Measurements from ENCODE around the gene PCBP3.

GRCh38 chr21:45834026-45834715, 190.6 kb downstream of the PCBP3 start:
- no peak for TF ChIP-seq POLR2A (IDR thresholded peaks at IDR 0.05; ENCODE audit: control extremely low read depth in 1 of 2, low read depth in 2 of 2, low read length in 2 of 2)
- no peak for TF ChIP-seq EZH2 (IDR thresholded peaks at IDR 0.05; ENCODE audit: low read depth, low read length, severe bottlenecking)
- TF ChIP-seq CTCF (IDR thresholded peaks at IDR 0.05; ENCODE audit: control extremely low read depth in 1 of 3, insufficient read depth in 1 of 3, low read depth in 1 of 3, low read length in 3 of 3): no peak
- no peak for TF ChIP-seq SIN3A (conservative IDR thresholded peaks at IDR 0.05 in 1 of 2, IDR thresholded peaks at IDR 0.05 in 1 of 2; ENCODE audit: low read depth in 1 of 2, low read length in 2 of 2)
- TF ChIP-seq TAF7 (optimal IDR thresholded peaks at IDR 0.05; ENCODE audit: borderline replicate concordance, low read depth, low read length): no peak
- TF ChIP-seq POLR2AphosphoS5 (IDR thresholded peaks at IDR 0.05; ENCODE audit: low read depth, low read length): no peak
- TF ChIP-seq YY1 (IDR thresholded peaks at IDR 0.05; ENCODE audit: low read depth, low read length): no peak
- TF ChIP-seq CEBPB (IDR thresholded peaks at IDR 0.05; ENCODE audit: low read depth, low read length): no peak
- no peak for TF ChIP-seq CHD7 (IDR thresholded peaks at IDR 0.05; ENCODE audit: insufficient replicate concordance, low read length)
- no peak for TF ChIP-seq GABPA (IDR thresholded peaks at IDR 0.05; ENCODE audit: borderline replicate concordance, insufficient read depth, low read length)
- no peak for TF ChIP-seq HDAC6 (IDR thresholded peaks at IDR 0.05; ENCODE audit: low read depth, low read length)
- TF ChIP-seq SP1 (IDR thresholded peaks at IDR 0.05; ENCODE audit: low read depth, low read length): no peak
